Neural cell (in vitro differentiated cells): Measurements from ENCODE around the gene PWWP2B.

Source experiments
- EZH2 ChIP-seq: fragments of 200-600, 300-800 bp; shearing (Covaris generic), sonication (generic); IDR thresholded peaks from 2 replicates; pipeline ENCODE4 v1.6.1; 2014; ENCODE audit warnings: antibody characterized with exemption, low read length, borderline replicate concordance, mild to moderate bottlenecking; ENCODE audit not compliant: insufficient read depth, poor library complexity, severe bottlenecking
- MXI1 ChIP-seq: fragments of 450-650 bp; conservative IDR thresholded peaks from 2 replicates; pipeline ENCODE4 v1.6.1; 2014; ENCODE audit warnings: antibody characterized with exemption, mild to moderate bottlenecking; ENCODE audit not compliant: poor library complexity, severe bottlenecking
- POLR2AphosphoS5 ChIP-seq: IDR thresholded peaks from 2 replicates; pipeline ENCODE4 v1.6.1; 2012
- RAD21 ChIP-seq: fragments of 450-650 bp; conservative IDR thresholded peaks from 2 replicates; pipeline ENCODE4 v1.6.1; 2014; ENCODE audit warnings: antibody characterized with exemption, mild to moderate bottlenecking, moderate library complexity
- REST ChIP-seq: IDR thresholded peaks from 2 replicates; pipeline ENCODE4 v1.6.1; 2012; ENCODE audit warnings: borderline replicate concordance
- SMC3 ChIP-seq: fragments of 450-650 bp; conservative IDR thresholded peaks from 2 replicates; pipeline ENCODE4 v1.6.1; 2014; ENCODE audit warnings: antibody characterized with exemption, mild to moderate bottlenecking, moderate library complexity; ENCODE audit not compliant: poor library complexity
- TAF1 ChIP-seq: IDR thresholded peaks from 2 replicates; pipeline ENCODE4 v1.6.1; 2012; ENCODE audit warnings: low read depth
- TF ChIP-seq, protein P1 (sequence below): fragments of 450-650 bp; IDR thresholded peaks from 2 replicates; pipeline ENCODE4 v1.5.1; 2014; ENCODE audit warnings: antibody characterized with exemption, mild to moderate bottlenecking, moderate library complexity; ENCODE audit not compliant: poor library complexity, severe bottlenecking

GRCh38 chr10:132406181-132406580, 9.2 kb downstream of the PWWP2B start:
- no peak for TF ChIP-seq EZH2
- TF ChIP-seq MXI1: no peak
- TF ChIP-seq REST: no peak
- TF ChIP-seq, protein P1, sequence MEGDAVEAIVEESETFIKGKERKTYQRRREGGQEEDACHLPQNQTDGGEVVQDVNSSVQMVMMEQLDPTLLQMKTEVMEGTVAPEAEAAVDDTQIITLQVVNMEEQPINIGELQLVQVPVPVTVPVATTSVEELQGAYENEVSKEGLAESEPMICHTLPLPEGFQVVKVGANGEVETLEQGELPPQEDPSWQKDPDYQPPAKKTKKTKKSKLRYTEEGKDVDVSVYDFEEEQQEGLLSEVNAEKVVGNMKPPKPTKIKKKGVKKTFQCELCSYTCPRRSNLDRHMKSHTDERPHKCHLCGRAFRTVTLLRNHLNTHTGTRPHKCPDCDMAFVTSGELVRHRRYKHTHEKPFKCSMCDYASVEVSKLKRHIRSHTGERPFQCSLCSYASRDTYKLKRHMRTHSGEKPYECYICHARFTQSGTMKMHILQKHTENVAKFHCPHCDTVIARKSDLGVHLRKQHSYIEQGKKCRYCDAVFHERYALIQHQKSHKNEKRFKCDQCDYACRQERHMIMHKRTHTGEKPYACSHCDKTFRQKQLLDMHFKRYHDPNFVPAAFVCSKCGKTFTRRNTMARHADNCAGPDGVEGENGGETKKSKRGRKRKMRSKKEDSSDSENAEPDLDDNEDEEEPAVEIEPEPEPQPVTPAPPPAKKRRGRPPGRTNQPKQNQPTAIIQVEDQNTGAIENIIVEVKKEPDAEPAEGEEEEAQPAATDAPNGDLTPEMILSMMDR: no peak
- no peak for TF ChIP-seq SMC3
- no peak for TF ChIP-seq POLR2AphosphoS5
- no peak for TF ChIP-seq RAD21
- no peak for TF ChIP-seq TAF1
